Muscle of arm (tissue), 12 donors: ENCODE results near the gene C1QB. TPM values are rescaled to one million over a fixed set of nuclear protein-coding genes. Genes with fewer than 3 reads are reported as not detected.
"Not testable (repeated sequence)": the region's sequence is repeated elsewhere in the genome, so short reads cannot be mapped to it uniquely, and the experiment has no call there.

ENCODE experiments used
- DNase-seq: peaks from one replicate; pipeline ENCODE4 v3.0.0-alpha.2; 2013
- polyA plus RNA-seq, 12 donors: library from polyadenylated mRNA; unstranded; fragments of 120-200 nt; gene quantifications; one replicate each; pipeline ENCODE4 v1.2.1, GENCODE V29; 2013; ENCODE audit not compliant: insufficient read length in 12 of 12

The C1QB gene
- polyA plus RNA-seq, 12 donors: 11.5 to 31.0 (median 16.5) TPM; not detected in 1

DNA sequence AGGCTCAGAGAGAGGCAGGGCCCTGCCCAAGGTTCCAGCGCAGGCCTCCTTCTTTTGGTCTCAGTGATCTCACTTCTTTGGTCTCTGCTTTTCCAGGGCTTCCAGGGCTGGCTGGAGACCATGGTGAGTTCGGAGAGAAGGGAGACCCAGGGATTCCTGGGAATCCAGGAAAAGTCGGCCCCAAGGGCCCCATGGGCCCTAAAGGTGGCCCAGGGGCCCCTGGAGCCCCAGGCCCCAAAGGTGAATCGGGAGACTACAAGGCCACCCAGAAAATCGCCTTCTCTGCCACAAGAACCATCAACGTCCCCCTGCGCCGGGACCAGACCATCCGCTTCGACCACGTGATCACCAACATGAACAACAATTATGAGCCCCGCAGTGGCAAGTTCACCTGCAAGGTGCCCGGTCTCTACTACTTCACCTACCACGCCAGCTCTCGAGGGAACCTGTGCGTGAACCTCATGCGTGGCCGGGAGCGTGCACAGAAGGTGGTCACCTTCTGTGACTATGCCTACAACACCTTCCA, 7.7 kb downstream of the C1QB start:
- DNase-seq: no peak

DNA sequence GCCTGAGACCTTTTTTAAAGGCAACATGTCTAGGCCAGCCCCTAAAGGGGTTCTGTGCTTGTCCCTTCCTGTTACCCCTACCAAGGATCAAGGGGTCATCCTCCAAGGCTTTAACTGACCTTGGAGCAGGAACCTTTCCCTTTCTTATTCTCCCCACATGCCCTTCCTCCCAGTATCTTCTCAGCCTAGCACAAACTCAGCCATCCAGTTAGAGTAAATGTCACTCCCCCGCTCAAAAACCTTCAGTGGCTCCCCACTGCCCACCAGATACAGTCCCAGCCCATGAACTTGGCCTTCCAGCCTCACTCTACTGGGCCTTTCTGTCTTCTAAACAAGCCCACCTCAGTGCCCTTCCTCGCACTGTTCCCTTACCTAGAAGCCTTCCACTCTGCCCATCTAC, 8.8 kb downstream of the C1QB start:
- no peak for DNase-seq

DNA sequence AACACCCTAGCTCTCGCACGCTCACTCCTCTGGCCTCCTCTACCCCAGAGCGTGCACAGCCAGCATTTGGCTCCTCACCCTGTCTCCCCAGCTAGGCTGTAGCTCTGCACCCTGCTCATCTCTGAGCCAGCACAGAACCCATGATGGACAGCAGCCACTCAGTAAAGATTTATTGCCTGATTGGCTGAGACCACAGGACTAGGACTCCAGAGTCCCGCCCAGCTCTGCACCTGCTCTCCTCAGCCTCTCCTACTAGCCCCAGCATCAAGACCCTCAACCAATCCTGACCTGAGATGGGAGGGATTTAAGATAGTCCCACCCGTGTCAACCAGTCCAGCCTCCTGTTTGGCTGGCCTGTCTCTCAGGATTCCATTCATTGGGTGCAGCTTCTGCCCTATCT, 9.3 kb downstream of the C1QB start:
- DNase-seq: no peak

DNA sequence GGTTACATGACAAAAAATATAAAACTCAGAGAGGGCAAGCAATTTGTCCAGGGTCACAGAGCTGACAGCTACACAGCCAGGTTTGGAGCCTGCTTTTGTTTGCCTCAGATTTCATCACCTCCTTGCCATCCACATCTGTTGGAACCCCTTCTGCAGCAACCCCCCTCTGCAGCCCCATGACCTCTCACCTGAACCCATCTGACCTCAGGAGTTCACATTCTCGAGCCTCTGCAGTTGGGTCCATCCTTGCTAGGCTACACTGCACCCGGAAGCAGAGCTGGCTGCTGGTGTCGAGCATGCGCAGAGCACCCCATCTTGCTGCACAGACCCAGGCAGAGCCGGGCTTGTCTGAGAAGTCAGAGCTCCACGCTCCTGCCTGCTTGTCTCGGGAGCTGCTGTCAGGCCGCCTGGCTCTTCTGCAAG, 10.0 kb downstream of the C1QB start:
- no peak for DNase-seq

DNA sequence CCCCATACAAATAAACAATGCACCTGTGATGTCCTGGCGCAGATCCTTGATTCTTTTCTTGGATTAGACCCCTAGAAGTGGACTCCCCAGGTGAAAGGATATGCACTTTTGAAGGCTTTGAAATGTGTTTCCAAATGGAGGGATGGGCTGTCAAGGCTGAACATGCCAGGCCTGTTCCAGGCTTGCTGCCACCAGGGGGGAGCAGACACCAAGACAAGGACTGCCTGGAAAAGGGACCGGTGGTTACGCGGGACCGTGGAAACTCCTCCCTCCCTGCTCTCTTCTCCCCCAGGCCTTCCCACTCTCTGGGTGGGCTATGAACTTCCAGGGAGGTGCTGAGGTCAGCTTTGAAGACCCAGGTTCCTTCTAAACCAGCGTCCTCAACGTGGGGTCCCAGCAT, 12.7 kb downstream of the C1QB start:
- DNase-seq: peak; percentile 48

DNA sequence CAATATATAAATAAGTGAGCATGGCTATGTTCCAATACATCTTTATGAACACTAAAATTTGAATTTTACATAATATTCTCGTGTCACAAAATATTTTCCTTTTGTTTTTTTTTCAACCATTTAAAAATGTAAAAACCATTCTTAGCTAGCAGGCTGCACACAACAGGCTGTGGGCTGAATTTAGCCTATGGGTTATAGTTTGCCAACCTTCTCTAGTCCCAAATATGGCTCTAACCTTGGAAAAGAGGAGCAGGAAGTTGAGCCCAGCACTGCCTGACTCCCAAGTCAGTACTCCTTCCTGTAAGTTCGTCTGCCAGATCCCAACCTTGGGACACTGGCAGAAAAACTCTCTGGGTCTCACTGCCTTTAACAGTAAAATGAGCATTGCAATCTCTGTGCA, 13.4 kb downstream of the C1QB start:
- DNase-seq: no peak

DNA sequence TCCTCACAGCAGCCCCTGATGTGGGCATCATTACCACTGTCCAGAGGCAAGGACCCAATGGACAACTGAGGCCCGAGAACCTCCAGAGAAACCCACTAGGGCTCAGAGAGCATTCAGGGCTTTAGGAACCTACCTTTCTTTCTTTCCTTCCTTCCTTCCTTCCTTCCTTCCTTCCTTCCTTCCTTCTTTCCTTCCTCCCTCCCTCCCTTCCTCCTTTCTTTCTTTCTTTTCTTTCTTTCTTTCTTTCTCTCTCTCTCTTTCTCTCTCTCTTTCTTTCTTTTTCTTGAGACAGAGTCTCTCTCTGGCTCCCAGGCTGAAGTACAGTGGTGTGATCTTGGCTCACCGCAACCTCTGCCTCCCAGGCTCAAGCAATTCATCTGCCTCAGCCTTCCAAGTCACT, 15.8 kb downstream of the C1QB start:
- DNase-seq: not testable (repeated sequence)

DNA sequence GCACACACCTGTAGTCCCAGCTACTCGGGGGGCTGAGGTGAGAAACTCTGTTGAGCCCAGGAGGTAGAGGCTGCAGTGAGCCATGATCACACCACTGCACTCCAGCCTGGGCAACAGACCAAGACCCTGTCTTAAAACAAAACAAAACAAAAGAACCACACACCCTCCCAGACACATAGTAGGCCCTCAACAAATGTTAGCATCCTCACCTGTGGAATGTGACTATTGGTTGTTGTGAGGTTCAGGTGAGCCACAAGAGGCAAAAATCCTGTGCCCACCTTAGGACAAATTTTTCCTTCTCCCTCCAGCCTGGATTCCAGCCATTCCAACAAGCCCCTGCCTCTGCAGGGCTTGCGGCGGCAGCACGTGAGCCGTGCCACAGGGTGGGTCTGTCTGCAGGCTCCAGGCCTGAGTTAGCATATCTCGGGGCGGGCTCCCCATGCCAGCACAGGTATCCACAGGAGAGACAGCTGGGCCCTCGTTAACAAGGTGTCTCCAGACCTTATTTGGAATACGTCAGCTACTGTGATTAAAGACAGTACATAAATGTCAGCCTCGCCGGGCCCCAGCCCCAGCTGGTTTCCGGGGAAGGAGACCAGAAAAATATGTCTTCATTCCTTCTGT, 17.4 kb downstream of the C1QB start:
- DNase-seq: no peak

DNA sequence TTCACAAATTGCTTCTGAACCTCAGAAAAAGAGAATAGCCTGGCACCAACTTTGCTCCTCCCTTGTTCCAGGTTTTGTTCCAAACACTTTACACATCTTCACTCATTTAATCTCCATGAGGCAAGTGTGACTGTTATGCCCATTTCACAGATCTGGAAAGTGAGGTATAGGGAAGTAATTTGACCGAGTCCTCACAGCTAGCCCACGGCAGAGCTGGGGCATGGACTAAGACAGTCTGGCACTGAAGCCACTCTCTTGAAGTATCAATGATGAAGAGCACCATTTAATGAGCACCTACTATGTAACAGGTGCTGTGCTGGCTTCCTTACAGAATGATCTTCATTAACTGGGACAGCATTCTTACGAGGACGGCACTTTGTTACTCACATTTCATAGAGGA, 19.0 kb downstream of the C1QB start:
- DNase-seq: no peak

DNA sequence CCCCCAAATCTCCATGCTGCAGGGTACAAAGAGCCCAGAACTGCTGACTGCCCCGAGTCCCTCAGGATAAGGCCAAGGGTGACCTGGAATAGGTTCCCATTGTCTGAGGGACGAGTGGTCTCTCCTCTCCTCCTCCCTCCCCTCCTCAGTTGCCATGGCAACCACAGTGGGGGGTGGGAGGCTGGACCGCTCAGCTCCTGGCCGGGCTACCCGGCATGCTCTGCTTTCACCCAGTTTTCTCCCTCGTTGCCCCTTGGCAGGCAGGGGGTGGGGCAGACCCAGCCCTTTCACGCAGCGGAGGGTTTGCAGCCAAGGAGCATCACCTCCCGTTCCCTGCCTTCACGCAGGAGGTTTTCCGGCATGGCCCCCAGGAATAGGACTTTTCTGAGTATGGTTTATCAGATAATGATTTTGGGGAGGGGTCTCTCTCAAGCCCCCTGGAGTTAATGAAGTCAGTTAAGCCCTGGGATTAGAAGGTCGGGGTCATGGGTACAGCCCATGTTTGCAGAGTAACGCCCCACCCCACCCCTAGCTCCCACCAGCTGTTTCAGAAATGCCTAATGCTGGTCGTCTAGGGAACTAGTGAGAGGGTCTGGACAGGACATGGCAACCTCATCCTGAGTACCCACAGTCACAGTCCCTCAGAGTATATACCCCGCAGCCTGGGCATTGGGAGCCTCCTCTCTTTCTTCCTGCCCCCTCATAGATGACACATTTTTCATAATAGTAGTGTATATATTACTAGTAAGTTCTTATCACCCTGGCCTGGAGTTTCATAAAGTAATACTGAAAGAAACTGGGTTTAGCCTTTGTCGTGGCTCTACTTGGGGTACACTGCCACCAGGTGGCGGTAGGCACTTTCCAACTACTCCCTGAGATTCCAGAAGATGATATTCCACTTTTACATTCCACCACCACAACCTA, 20.7 kb downstream of the C1QB start:
- DNase-seq: peak; percentile 75

DNA sequence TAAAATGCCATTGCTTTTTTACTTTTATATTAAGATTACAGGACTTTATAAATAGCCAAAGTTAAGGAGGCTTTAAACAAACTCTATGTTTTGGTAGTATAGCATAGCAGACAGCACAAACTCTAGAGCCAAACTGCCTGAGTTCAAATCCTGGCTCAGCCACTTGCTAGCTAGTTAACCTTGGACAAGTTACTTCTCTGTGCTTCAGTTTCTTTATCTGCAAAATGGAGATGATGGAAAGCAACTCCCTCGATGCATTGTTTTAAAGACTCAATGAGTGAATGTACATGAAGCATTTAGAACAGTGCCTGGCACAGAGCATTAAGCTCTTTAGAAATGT, 21.3 kb downstream of the C1QB start:
- no peak for DNase-seq

DNA sequence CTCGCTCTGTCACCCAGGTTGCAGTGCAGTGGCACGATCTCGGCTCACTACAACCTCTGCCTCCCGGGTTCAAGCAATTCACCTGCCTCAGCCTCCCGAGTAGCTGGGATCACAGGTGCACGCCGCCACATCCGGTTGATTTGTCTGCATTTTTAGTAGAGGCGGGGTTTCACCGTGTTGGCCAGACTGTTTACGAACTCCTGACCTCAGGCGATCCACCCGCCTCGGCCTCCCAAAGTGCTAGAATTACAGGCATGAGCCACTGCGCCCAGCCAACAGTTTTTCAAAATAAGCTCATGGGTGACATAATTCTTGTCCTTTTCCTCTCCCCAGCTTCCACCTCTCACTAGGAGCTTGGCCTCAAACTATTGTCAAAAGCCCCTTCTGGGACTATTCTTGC, 23.1 kb downstream of the C1QB start:
- DNase-seq: not testable (repeated sequence)

DNA sequence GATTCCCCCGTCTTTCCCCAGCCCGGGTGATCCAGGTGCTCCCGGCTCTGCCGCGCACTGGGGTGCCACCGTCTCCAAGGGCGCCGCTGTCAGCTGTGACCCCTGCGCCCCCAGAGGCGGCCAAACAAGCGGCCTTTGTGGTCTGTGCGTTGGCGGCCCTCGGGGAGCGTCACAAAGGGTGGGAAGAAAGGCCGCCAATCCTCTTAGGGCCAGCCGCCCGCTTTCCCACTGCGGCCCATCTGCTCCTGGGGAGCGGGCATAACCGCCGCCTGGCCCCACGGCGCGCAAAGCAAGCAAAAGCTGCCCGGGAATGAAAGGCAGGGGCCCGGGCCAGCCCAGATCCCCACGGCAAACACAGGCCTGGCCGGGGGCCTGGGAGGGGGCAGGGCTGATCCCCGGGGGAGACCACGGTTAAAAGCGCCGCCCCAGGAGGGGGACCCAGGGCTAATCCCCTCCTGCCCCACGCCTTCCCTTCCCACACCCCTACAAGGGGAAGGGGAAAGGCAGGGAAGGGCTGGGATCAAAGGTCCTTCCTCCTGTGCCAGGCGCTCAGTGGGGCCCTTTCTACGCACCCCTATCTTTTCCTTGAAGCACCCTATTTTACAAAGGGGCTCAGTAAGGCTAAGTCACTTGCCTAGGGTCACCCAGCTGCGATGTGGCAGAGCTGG, 24.0 kb downstream of the C1QB start:
- no peak for DNase-seq

DNA sequence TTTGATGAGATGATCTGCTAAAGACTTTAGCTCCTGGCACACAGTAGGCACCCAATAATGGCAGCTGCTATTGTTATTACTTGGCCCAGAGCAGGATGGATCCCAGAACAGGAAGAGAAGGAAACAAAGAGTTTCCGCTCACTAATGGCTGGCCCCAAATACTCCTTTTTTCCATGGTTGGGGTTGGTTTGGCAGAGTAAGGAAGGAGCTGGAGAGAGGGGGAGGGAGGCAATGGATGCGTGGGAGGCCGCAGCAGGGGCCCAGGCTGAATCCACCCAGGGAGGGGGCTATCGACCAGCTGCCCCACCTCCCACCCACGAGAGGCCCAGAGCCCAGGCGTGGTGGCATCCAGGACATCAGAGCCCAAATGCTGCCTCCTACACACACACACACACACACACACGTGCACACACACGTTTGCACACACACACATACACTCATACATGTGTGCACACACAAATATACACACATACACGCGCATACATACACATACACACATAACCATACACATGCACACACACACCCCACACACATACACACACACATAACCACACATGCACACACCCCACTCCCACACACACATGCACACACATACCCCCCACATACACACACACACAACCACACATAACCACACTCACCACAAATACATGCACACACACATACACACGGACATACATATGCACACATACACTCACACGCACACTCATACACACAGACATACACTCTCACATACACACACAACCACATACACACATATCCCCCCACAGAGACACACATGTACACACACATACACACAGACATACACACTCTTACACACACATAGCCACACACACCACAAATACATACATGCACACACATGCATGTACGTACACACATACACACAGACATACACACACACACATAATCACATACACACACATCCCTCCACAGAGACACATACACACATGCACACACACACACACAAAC, 25.2 kb downstream of the C1QB start:
- peak; percentile 54 for DNase-seq

DNA sequence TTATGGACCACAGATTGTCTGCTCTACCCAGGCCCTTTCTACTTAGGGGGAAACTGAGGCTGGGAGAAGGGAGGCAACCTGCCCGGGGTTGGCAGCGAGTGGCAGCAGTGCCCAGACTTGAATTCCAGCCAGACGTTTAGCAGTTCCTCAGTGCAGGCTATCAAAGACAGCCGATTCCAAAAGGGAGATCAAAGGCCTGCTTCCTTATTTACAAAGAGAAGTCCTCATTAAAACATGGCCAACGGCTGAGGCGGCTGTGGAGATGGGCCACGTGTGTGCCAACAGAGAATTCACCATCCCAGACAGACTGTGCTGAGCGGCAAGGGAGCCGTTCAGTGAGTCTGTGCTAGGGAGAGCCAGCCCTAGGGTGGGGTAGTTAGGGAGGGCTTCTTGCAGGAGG, 27.7 kb downstream of the C1QB start:
- no peak for DNase-seq

DNA sequence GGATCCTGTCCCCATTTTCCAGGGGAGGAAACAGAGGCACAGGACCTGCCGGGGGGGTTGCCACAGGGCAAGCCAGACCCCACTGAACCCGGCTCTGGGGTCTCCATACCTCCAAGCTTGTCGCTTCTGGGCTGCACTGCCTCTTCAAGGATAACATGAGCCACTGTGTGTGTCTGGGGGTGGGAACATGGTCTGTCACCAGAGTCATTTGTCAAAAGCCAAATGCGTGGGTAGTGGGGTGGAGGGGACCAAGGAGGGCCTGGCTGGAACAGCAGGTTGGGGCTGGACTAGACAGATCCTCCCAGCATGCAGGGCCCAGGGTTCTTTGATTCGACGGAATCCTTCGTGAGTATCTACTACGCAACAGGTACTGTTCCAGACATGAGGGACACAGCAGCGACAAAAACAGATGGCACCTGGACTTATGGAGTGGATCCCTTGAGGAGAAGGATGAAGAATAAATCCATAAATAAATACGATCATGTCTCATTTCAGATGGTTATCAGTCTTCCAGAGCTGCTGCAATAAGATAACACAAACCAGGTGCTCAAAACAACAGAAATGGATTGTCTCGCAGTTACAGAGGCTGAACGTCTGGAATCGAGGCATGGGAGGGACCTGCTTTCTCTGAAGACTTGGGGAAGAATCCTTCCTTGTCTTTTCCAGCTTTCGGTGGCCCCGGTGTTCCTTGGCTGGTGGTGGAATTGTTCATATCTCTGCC, 28.7 kb downstream of the C1QB start:
- DNase-seq: no peak

DNA sequence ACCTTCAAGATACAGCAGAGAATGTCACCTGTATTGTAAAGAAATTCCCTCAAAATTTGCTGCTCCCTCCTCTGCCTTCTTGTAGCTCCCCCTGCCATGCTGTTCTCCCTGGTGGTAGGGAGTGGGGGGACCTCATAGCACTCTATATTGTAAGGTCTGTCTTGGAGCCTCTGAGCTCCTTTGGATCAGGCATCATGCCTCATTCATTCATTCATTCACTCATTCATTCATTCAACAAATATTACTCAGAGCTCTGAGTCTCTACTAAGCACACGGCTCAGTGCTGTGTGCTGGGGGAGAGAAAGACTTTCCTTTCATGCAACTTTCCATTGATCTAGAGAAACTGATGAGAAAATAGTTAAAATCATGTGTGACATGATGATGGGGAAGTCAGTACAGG, 30.5 kb downstream of the C1QB start:
- no peak for DNase-seq

DNA sequence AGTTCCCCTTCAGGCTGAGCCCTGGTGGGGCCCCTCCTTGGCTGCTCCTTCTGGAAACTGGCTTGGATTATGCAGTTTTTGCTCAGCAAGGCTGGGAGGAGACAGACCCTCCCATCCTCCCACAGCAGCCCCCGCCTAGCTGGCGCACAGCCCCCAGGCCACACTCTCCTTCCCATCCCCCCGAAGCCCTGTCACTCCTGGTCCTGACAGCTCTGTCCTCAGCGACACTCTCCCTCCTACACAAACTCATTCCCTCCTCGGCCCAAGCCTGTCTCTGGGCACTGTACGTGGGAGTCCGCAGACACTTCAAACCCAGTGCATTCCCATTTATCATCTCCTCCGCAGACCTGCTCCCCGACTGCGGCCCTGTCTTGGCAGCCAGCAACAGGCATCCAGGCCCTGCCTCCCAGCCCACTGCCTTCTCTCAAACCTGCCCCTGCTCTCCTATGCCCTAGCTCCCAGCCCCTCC, 32.6 kb downstream of the C1QB start:
- peak; percentile 78 for DNase-seq

DNA sequence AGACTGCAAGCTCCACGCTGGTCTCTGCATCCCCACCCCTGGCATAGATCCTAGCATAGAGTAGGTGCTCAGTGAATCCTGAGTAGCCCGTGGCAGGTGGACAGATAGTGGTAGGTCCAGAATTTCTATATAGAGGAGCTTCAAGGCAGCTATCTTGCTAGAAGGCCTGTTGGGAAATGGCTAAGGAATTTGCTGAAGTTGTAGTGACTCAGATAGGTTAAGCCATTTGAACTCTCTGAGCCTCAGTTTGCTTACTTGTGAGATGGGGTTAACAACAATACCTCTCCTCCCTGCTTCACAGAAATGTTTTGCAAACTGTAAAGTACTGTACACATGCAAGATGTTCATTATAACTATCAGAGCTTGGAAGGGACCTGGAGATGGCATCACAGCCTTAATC, 34.2 kb downstream of the C1QB start:
- no peak for DNase-seq

DNA sequence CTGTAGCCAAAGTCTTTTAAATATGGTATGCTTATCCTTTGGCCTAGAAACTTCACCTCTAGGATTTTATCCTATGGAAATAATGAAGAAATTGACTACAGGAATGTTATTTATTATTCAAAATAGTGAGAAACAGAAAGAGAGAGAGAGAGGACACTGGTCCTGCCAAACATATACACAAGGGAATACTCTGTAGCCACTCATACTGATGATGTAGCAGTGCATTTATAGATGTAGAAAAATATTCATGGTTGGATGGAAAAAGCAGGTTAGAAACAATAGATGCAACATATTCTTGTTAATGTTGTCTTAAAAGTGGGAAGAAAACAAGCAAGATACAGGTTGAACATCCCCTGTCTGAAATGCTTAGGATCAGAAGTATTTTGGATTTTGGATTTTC, 35.4 kb downstream of the C1QB start:
- DNase-seq: no peak

DNA sequence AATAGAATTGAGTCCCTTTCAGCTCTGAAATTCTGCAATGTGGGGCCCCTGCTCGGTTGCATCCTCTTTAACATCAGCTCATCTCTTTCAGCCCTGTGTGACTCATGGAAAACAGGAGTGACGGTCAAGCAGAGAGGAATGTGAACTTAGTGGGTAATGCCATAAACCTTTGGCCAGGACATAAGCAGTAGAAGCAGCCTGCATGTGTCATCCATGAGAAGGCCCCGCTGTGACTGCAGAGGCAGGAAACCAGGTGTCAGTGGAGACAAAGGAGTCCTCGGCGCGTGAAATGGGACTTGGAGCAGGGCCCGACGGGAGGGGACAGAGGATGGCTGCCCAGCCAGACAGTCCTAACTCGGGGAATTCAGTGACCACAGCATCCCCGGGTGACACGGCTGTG, 36.5 kb downstream of the C1QB start:
- no peak for DNase-seq
